Tibial nerve (tissue), 3 donors: ENCODE results near the gene NUP98.

Experiments
- POLR2A ChIP-seq, 2 donors: fragments of 450-650 bp; IDR thresholded peaks; one replicate each; pipeline ENCODE4 v1.6.1; 2017; ENCODE audit warnings: antibody characterized with exemption in 2 of 2, mild to moderate bottlenecking in 2 of 2, moderate library complexity in 2 of 2
- TF ChIP-seq, protein P1 (sequence below), 5 experiments: fragments of 200-600 bp in 3 of 5; fragments of 450-650 bp in 2 of 5; sonication (generic) in 3 of 5; IDR thresholded peaks; one replicate each; pipeline ENCODE4 v1.5.1; 2016 to 2019; ENCODE audit warnings: antibody characterized with exemption in 5 of 5, mild to moderate bottlenecking in 3 of 5, moderate library complexity in 2 of 5

GRCh38 chr11:3684129-3684818, 113.1 kb downstream of the NUP98 start:
- TF ChIP-seq, protein P1, sequence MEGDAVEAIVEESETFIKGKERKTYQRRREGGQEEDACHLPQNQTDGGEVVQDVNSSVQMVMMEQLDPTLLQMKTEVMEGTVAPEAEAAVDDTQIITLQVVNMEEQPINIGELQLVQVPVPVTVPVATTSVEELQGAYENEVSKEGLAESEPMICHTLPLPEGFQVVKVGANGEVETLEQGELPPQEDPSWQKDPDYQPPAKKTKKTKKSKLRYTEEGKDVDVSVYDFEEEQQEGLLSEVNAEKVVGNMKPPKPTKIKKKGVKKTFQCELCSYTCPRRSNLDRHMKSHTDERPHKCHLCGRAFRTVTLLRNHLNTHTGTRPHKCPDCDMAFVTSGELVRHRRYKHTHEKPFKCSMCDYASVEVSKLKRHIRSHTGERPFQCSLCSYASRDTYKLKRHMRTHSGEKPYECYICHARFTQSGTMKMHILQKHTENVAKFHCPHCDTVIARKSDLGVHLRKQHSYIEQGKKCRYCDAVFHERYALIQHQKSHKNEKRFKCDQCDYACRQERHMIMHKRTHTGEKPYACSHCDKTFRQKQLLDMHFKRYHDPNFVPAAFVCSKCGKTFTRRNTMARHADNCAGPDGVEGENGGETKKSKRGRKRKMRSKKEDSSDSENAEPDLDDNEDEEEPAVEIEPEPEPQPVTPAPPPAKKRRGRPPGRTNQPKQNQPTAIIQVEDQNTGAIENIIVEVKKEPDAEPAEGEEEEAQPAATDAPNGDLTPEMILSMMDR (IDR thresholded peaks at IDR 0.05): no peak
- no peak for TF ChIP-seq POLR2A (IDR thresholded peaks at IDR 0.05)
